ENCODE measurements around the gene MAN1C1.
A peak's percentile ranks its signal among the peaks of the same experiment; 100 is the strongest.

Gene MAN1C1

DNA sequence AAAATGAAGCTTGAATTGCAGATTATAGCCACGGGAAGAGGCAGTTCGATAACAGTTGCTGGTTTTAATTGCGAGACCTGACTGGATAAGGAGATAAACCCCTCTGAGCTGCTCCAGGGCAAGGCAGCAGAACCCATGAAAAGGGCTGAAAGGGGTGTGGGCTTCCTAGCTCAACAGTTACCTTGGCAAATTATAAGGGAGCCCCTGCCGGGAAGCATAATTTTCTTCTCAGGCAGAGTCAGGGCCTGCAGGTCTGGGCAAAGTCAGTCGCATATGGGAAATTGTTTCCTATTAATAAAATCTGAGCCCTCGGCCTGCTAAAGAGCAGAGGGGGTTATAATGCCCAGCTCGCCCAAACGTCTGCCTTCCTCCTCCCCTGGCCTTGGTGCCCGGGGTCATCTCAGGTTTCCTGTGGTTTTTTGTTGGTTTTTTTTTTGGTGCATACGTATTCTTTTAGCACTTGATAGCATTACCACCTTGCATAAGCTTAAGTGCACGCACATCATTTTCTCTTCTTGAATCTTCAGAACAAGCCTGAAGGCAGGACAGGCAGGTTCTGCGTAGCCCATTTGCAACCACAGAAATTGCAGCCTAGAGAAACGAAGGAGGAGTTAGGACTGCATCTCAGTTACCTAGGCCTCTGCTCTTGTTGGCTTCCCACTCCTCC lies 149.5 kb downstream of the MAN1C1 start:
- no peak for DNase-seq

DNA sequence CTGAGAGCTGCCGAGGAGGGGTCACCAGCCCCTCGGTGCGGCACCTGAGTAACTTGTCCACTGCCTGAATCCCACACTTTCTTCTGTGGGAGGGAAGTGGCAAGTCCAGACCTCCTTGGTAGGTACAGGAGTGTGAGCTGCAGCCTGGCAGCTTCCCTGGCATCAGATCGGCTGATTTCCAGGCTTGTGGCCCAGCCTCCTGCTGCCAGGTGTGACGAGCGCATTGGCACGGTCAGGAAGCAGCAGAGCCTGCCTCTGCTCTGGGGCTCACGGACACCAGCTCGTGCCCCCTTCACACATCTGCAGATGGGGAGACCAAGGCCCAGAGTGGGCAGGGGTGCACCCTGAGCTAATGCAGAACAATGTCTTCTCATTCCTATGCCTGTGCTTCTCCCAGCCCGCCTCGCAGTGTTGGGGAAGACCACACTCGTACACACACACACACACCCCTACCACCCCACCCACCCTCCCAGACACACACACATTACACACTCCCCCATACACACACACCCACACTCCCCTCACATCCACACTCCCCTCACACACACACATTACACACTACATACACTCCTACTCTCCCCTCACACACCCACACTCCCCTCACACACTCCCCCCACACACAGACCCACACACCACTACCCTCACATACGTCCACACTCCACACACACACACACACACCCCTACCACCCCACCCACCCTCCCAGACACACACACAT lies 150.3 kb downstream of the MAN1C1 start:
- DNase-seq: no peak

- DNase-seq: no peak
Measured at GRCh38 chr1:25767437-25767770, 150.8 kb downstream of the MAN1C1 start.

- DNase-seq: no peak
Measured at GRCh38 chr1:25768999-25769398, 152.4 kb downstream of the MAN1C1 start.

GRCh38 chr1:25769625-25770383 lies 153.2 kb downstream of the MAN1C1 start:
- no peak for DNase-seq

DNA sequence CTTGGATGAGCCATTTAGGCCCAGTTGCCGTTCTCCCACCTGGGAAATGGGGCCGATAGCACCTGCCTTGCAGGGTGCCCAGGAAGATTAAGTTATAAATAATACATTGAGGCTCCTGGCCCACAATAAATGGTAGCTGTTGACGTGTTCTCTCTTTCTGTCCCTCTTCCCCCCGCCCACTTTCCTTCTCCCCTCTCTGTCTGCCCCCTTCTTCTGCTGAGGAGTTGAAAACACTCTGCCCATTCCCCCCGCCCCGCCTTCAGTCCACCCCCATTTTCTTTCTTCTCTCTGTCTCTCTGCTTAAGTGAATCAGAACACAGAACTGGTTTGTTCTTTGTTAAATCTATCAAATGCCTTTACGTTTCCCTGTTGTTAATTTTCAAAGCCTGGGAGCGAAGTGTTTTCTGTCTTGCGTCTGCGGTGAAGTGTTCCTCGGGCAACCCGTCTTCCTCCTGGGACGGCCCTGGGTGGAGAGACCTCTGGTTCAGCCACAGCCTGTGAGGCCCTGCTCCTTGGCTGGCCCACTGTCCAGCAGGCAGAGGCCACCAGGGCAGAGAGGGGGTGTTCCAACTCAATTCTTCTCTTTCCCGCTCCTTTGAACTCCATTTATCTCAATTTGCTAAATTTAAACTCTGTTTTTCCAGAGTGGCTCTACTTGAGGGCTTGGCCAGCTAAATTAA lies 154.1 kb downstream of the MAN1C1 start:
- no peak for DNase-seq

DNA sequence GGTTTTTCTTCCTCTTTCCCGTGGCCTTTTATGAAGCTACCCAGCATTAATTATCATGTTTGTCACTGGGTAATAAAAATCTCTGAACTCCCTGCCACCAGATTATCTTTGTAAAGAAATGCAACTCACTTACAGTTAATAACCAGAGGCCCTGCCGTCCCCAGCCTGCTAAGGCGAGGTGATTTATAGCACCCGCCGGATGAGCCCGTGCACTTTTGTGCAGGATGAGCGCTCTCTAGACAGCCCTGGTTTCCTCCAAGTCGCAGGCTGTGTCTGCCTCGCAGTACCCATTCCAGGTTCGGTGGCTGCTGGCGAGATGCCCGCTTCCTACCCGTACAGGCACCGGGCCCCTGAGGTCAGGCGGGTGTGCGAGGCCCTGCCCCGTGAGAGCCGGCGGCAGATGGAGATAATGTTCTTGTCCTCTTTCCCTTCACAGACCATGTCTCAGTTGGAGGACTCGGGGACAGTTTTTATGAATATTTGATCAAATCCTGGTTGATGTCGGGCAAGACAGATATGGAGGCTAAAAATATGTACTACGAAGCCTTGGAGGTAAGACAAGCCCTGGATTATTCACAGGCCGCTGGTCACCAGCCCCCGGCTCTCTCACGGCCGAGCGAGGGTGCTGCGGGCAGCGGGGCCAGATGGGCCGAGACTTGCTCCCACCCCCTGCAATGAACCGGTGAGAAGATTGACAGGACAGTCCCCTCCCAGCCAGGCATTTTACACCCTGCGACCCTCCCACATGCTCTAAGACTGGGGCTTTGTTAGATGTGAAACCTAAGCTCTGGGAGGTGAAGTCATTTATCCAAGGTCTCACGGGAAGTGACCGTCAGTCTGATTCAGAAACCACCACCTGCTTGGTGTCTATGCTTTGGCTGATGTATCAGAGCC lies 154.9 kb downstream of the MAN1C1 start:
- peak; percentile 17 for DNase-seq

- DNase-seq: no peak
Measured at GRCh38 chr1:25772164-25772563, 155.6 kb downstream of the MAN1C1 start.

DNA sequence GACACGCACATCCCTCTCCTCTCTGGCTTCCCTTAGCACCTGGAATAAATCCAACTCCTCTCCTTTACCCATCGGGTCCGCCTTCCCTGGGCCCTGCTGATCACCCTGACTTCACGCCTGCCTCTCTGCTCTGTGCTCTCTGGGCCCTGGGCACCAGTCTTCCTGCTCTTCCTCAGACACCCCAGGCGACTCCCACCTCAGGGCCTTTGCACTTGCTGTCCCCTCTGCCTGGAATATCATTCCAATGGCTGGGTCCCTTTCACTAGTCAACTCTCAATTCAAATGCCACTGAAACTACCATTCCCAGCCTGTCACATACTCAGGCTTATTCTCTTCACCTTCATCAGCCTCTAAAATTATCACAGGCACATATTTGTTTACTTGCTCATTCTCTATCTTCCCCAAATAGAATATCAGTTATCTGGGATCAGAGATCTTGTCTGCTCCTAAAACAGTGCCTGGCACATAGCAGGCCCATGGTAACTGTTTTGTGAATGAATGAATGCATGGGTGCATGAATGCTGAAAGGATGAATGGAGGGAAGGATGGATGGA lies 156.2 kb downstream of the MAN1C1 start:
- DNase-seq: no peak

DNA sequence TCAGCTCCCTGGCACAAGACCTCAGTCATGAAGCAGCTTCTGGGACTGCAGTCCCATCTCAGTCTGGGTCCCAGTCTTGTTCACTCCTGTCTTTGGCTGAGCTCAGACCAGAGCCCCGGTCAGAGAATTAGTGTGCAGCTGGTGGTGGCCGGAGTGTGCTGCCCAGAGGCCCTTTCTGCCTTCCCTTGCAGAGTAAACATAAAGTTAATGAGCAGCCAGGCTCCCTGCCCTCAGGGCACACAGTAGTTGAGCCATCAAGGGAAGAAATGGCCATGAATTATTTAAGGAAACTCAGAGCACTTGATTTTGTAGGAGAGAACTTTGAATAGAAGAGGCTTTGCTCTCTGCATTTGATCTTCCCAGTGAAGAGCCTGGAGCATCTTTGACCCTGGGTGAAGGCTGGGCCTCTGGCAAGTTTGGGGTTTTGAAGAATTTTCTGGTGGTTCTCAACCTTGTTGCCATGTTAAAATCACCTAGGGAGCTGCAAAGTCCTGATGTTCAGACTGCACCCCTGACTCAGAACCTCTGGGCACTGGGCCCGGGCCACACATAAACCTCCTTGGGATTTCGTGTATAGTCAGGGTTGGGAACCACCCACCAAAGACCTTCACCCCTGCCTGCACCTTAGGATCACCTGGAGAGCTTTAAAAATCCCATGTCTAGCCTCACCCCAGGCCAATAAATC lies 157.0 kb downstream of the MAN1C1 start:
- no peak for DNase-seq

DNA sequence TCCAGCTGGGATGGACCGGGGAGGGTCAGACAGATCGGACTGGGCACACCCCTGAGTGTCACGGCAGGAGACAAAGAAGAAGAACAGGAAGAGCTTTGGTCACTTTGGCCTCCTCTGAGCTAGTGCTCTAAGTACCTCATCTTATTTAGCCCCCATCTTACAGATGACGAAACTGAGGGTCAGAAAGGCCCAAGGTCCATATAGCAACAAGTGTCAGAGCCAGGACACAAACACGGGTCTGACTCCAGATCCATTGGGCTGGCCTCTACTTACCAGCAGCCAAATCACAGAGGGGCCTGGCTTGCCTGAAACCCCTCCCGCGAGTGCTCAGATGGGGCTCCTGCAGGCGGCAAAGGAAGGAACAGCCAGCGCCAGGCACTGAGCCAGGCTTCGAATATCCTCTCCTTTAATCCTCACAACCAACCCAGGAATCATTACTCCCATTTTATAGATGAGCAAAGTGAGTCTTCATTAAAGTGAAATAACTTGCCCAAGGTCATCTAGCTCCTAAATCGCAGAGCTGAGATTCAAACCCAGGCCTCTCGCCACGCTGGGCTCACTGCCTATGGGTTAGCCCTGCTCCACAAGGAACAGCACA lies 157.7 kb downstream of the MAN1C1 start:
- no peak for DNase-seq

DNA sequence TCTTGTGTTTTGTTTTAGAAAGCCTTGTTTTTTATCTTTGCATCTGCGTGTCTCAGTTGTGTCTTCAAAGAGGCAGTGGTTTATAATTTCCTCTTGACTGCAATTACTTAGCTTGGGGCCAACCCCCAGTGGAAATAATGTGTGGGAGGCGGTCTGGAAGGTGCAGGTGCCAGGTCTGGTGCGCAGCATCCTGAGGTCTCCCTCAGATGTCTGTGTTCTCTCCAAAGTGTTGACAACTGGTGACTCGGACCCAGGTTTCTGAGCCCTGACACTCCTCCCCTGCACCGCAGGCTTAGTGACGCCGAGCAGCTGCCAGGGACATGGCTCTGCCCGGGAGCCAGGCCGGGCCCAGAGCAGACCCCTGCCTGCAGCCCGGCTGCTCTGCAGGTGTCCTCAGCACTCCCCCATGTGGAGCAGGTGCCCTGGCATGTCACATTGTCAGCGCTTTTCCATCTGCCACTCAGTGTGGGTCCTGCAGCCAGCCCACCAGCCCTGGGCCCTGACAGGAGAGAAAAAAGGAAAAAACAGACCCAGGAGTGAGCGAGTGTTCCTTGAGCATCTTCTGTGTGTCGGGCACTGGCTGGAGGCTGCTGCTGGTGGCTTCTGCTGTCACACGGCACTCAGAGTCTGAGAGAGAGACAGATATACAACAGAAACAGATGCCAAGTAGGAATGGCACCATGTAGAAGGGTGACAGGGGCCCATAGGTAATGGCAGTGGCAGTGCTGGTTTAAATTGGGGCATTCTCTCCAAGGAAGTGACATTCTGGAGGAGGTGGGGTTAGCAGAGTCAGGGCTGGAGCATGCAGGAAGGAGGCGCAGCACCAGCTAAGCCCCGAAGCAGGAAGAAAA lies 158.6 kb downstream of the MAN1C1 start:
- DNase-seq: no peak

DNA sequence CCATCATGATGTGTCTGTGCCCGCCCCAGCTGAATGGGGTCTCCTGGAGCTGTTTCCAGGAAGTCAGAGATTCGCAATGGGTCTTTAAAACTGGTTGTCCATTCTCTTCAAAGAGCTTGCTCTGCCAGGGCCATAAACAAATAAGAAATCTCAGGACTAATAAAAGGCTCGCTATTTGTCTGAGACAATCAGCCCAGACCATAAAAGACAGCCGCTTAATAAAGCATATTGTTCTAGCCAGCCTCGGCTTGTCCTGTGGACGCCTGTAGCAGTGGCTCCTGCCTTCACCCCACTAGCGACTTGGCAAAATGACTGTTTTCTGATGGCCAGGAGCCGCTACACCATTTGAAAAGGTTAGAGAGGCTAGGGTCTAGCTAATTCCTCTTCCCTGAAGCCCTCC lies 162.8 kb downstream of the MAN1C1 start:
- no peak for DNase-seq

- no peak for DNase-seq
Measured at GRCh38 chr1:25779894-25780293, 163.3 kb downstream of the MAN1C1 start.

- DNase-seq: no peak
Measured at GRCh38 chr1:25780318-25781129, 163.9 kb downstream of the MAN1C1 start.

GRCh38 chr1:25781130-25781433 lies 164.5 kb downstream of the MAN1C1 start:
- DNase-seq: no peak

DNA sequence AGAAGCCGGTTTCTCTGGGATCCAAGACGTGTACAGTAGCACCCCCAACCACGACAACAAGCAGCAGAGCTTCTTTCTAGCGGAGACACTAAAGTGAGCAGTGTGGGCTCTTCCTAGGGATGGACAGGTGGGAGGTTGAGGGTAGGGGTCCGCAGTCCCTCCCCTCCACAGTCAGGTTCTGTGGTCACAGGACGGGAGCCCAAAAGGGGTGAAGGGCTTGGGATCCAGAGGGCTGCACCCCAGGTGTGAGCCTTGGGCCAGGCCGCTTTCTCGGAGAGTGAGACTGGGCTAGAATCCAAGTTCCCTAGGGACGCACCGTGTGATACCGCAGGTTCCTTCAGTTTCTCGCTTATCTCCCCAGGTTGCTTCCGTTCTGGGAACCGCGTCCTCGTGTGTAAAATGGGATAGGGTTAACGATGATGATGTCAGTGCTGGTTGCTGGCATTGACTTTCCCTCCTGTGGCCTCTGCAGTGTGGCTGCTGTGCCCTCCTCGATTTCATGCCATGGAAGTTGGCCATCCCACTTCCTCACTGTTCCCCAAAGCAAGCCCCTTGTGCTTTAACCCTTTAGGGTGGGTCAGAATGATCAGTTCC lies 166.1 kb downstream of the MAN1C1 start:
- no peak for DNase-seq

GRCh38 chr1:25784575-25785051 lies 168.0 kb downstream of the MAN1C1 start:
- no peak for DNase-seq

Measured in fibroblast of skin of abdomen (primary cell).